Karpas-422 (cell line): ENCODE data around the gene GPR6. TPM values are rescaled to one million over a fixed set of nuclear protein-coding genes. Genes with fewer than 3 reads are reported as not detected.

Source experiments
- DNase-seq: peaks from one replicate; pipeline ENCODE4 v3.0.0-alpha.2; 2015
- H2AFZ ChIP-seq: fragments of 200-600 bp; sonication (generic); 2 replicates; pipeline ENCODE4 v1.6.1; 2014; ENCODE audit warnings: antibody characterized with exemption, low read length, mixed read lengths
- H3K27ac ChIP-seq: fragments of 200-600 bp; sonication (generic); 2 replicates; pipeline ENCODE4 v1.5.1; 2014; ENCODE audit warnings: mild to moderate bottlenecking, low read length, moderate library complexity
- H3K27me3 ChIP-seq: fragments of 200-600 bp; sonication (generic); 2 replicates; pipeline ENCODE4 v1.6.1; 2014; ENCODE audit warnings: low read length, mixed read lengths
- H3K36me3 ChIP-seq: fragments of 200-600 bp; sonication (generic); 2 replicates; pipeline ENCODE4 v1.6.1; 2014; ENCODE audit warnings: low read length, mixed read lengths; ENCODE audit not compliant: insufficient read depth
- H3K4me1 ChIP-seq: fragments of 200-600 bp; sonication (generic); 2 replicates; pipeline ENCODE4 v1.6.1; 2014; ENCODE audit warnings: mild to moderate bottlenecking, low read length, mixed read lengths
- H3K4me2 ChIP-seq: fragments of 200-600 bp; sonication (generic); 2 replicates; pipeline ENCODE4 v1.6.1; 2014; ENCODE audit warnings: low read length, low read depth, mild to moderate bottlenecking; ENCODE audit not compliant: poor library complexity, severe bottlenecking
- H3K4me3 ChIP-seq: fragments of 200-600 bp; sonication (generic); 2 replicates; pipeline ENCODE4 v1.5.1; 2014; ENCODE audit warnings: mild to moderate bottlenecking, antibody characterized with exemption, low read length, mixed read lengths
- H3K79me2 ChIP-seq: fragments of 200-600 bp; sonication (generic); 2 replicates; pipeline ENCODE4 v1.6.1; 2014; ENCODE audit warnings: mild to moderate bottlenecking, low read length, mixed read lengths
- H3K9ac ChIP-seq: fragments of 200-600 bp; sonication (generic); 2 replicates; pipeline ENCODE4 v1.6.0; 2014; ENCODE audit warnings: low read length
- H3K9me2 ChIP-seq: fragments of 200-600 bp; sonication (generic), shearing (Covaris generic); replicated peaks from 2 replicates; pipeline ENCODE4 v1.6.0; 2014; ENCODE audit warnings: mild to moderate bottlenecking, low read length, moderate library complexity; ENCODE audit not compliant: insufficient read depth
- H3K9me3 ChIP-seq: fragments of 300-700, 200-600 bp; sonication (generic); 2 replicates; pipeline ENCODE4 v1.6.1; 2014; ENCODE audit warnings: low read length, mixed read lengths
- H4K20me1 ChIP-seq: fragments of 200-600 bp; sonication (generic); 2 replicates; pipeline ENCODE4 v1.6.1; 2014; ENCODE audit warnings: mild to moderate bottlenecking, antibody characterized with exemption, low read length, low read depth; ENCODE audit not compliant: insufficient read depth
- total RNA-seq: library from RNA; depleted of rRNA; stranded (reverse); fragments of >200 nt; shearing (Covaris generic); gene quantifications from 2 replicates; pipeline ENCODE4 v1.2.3, GENCODE V29; 2014; ENCODE audit warnings: low replicate concordance; rRNA removed

GPR6 gene
- total RNA-seq, 1 experiment from 2014 or later = not detected

GRCh38 chr6:110017306-110017705, 39.2 kb downstream of the GPR6 start:
- H3K4me1 ChIP-seq = no peaks in the 10 kb centered on the region

GRCh38 chr6:110017946-110018345, 39.8 kb downstream of the GPR6 start:
- Histone ChIP-seq H3K9me3 (no peaks in the 10 kb centered on the region), H3K36me3 (no peaks in the 10 kb centered on the region), H3K9me2 (no peaks in the 10 kb centered on the region), H3K79me2 (no peaks in the 10 kb centered on the region), H3K27ac (no peak overlapping the region), H3K4me1 (no peaks in the 10 kb centered on the region), H3K9ac (no peak overlapping the region), H3K4me2 (no peak overlapping the region), H3K4me3 (no peak overlapping the region), H2AFZ (no peak overlapping the region), H4K20me1 (no peaks in the 10 kb centered on the region), H3K27me3 (no peaks in the 10 kb centered on the region)
- no peak for DNase-seq

More at GRCh38 chr6:110017306-110017705, 39.2 kb downstream of the GPR6 start:
- no peak overlapping the region for H2AFZ ChIP-seq
- no peak overlapping the region for H3K4me3 ChIP-seq
- no peak overlapping the region for H3K9ac ChIP-seq
- no peaks in the 10 kb centered on the region for H3K27me3 ChIP-seq
- H3K4me2 ChIP-seq = no peak overlapping the region
- no peaks in the 10 kb centered on the region for H3K9me2 ChIP-seq
- no peaks in the 10 kb centered on the region for H3K79me2 ChIP-seq
- no peaks in the 10 kb centered on the region for H4K20me1 ChIP-seq
- H3K9me3 ChIP-seq = no peaks in the 10 kb centered on the region
- H3K36me3 ChIP-seq = no peaks in the 10 kb centered on the region
- no peak overlapping the region for H3K27ac ChIP-seq
- no peak for DNase-seq

DNA sequence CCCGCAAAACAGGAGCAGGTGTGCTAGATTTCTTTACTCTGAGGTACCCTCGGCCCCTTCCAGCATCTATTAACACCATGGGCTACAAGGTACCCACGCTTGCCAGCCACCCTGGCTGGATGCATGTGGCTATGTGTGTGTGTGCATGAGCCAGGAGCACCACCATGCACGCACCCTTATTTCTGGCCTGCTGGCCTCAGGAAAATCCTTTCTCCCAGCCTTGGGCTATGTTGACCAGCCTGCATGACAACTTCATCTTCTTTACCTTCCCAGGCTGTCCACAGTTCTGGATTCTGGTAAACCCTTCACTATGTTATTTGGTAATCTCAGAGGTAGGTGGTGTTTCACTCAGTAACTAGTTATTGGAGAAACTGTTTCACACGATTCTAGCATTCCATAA, 40.4 kb downstream of the GPR6 start:
- no peak overlapping the region for H3K4me3 ChIP-seq
- no peak overlapping the region for H3K27ac ChIP-seq
- no peak for DNase-seq
- no peaks in the 10 kb centered on the region for H3K9me3 ChIP-seq
- no peaks in the 10 kb centered on the region for H4K20me1 ChIP-seq
- H3K9me2 ChIP-seq = no peaks in the 10 kb centered on the region
- H3K9ac ChIP-seq = no peak overlapping the region
- H3K4me1 ChIP-seq = no peaks in the 10 kb centered on the region
- no peaks in the 10 kb centered on the region for H3K27me3 ChIP-seq
- no peaks in the 10 kb centered on the region for H3K36me3 ChIP-seq
- no peak overlapping the region for H3K4me2 ChIP-seq
- no peak overlapping the region for H2AFZ ChIP-seq
- H3K79me2 ChIP-seq = no peaks in the 10 kb centered on the region

GRCh38 chr6:110020888-110021287, 42.8 kb downstream of the GPR6 start:
- no peak overlapping the region for H3K4me3 ChIP-seq

DNA sequence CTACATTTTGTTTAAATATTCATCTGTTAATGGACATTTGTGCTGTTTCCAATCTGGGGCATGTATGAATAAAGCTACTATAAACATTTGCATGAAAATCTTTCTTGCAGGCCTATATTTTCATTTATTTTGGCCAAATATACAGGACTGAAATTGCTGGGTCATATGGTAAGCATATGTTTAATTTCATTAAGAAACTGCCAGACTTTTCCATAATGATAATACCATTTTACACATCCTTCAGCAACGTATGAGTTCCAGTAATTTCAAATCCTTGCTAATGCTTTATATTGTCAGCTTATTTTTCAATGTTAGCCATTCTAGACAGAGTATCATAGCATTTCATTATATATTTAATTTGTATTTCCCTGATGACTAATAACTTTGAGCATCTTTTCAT, 51.0 kb downstream of the GPR6 start:
- H3K4me1 ChIP-seq = no peaks in the 10 kb centered on the region
- H3K9me3 ChIP-seq = no peaks in the 10 kb centered on the region
- DNase-seq = no peak

More at GRCh38 chr6:110020888-110021287, 42.8 kb downstream of the GPR6 start:
- DNase-seq = no peak
- no peaks in the 10 kb centered on the region for H3K4me1 ChIP-seq
- no peak overlapping the region for H3K27ac ChIP-seq
- H4K20me1 ChIP-seq = no peaks in the 10 kb centered on the region
- H3K27me3 ChIP-seq = no peaks in the 10 kb centered on the region
- H3K79me2 ChIP-seq = no peaks in the 10 kb centered on the region
- no peak overlapping the region for H3K9ac ChIP-seq
- no peaks in the 10 kb centered on the region for H3K36me3 ChIP-seq
- H3K9me3 ChIP-seq = no peaks in the 10 kb centered on the region
- H3K9me2 ChIP-seq = no peaks in the 10 kb centered on the region
- H3K4me2 ChIP-seq = no peak overlapping the region
- no peak overlapping the region for H2AFZ ChIP-seq

More for the DNA sequence above, 51.0 kb downstream of the GPR6 start:
- Histone ChIP-seq H3K9me2 (no peaks in the 10 kb centered on the region), H3K36me3 (no peaks in the 10 kb centered on the region), H4K20me1 (no peaks in the 10 kb centered on the region), H3K79me2 (no peaks in the 10 kb centered on the region), H3K9ac (no peak overlapping the region), H3K4me2 (no peak overlapping the region), H3K27me3 (no peaks in the 10 kb centered on the region), H2AFZ (no peak overlapping the region), H3K4me3 (no peak overlapping the region), H3K27ac (no peak overlapping the region)

Other genes starting within 250 kb of the GPR6 start
- 9.0 and 18.0 TPM in 2 replicates for gene WASF1, start 201.4 kb downstream of the GPR6 start, total RNA-seq
- gene CDC40, start 202.1 kb downstream of the GPR6 start, total RNA-seq = 35.5 and 39.5 TPM in 2 replicates